HEK293 (cell line): ENCODE measurements around the gene DCP1B.

Experiments used
- CTCF ChIA-PET: fragments of 350-600 bp; formaldehyde crosslinking; extraction: SDS; loops from one replicate; lab custom pipeline; 2021; ENCODE audit warnings: antibody characterized with exemption; lab: Yijun Ruan, JAX
- POLR2A ChIA-PET: fragments of 300-600 bp; formaldehyde crosslinking; extraction: SDS; loops from one replicate; lab custom pipeline; 2020; ENCODE audit warnings: antibody characterized with exemption, inconsistent platforms; lab: Yijun Ruan, JAX
- H3K27ac ChIP-seq: fragments of 200-500 bp; sonication (Bioruptor generic); 2 replicates; pipeline ENCODE4 v1.5.1; 2014; ENCODE audit warnings: low read depth, low read length, control low read depth, inconsistent platforms; ENCODE audit errors: extremely low read depth
- H3K36me3 ChIP-seq, 2 experiments: fragments of 200-500 bp in 1 of 2; sonication (Bioruptor generic) in 1 of 2; 1 replicate in 1 of 2; 2 replicates in 1 of 2; pipeline ENCODE4 v1.5.1; 2014 to 2017; ENCODE audit warnings: inconsistent platforms in 2 of 2, low read length in 2 of 2; ENCODE audit not compliant: control insufficient read depth in 2 of 2, insufficient read depth in 1 of 2
- H3K4me1 ChIP-seq: fragments of 200-500 bp; sonication (Bioruptor generic); 2 replicates; pipeline ENCODE4 v1.5.1; 2014; ENCODE audit warnings: mild to moderate bottlenecking, low read length, inconsistent platforms; ENCODE audit not compliant: control insufficient read depth, insufficient read depth
- H3K4me3 ChIP-seq: 2 replicates; pipeline ENCODE4 v1.5.1; 2011; ENCODE audit warnings: low read depth, mild to moderate bottlenecking, control low read depth, low read length, moderate library complexity
- H3K9me3 ChIP-seq: fragments of 200-500 bp; sonication (Bioruptor generic); 2 replicates; pipeline ENCODE4 v1.5.1; 2014; ENCODE audit warnings: low read depth, low read length, inconsistent platforms; ENCODE audit not compliant: control insufficient read depth, insufficient read depth
- BCL6B ChIP-seq: fragments of 450-650 bp; formaldehyde crosslinking; IDR thresholded peaks from 2 replicates; pipeline ENCODE4 v1.5.1; 2017; ENCODE audit warnings: missing biosample characterization, missing genetic modification characterization
- HOXA7 ChIP-seq: sonication (generic); formaldehyde crosslinking; IDR thresholded peaks from 2 replicates; pipeline ENCODE4 v1.8.1; 2022; ENCODE audit warnings: missing genetic modification reagents, borderline replicate concordance
- MEIS1 ChIP-seq: sonication (generic); formaldehyde crosslinking; IDR thresholded peaks from 2 replicates; pipeline ENCODE4 v1.8.1; 2022; ENCODE audit warnings: missing genetic modification reagents, mild to moderate bottlenecking, borderline replicate concordance
- MZF1 ChIP-seq: fragments of 450-650 bp; formaldehyde crosslinking; IDR thresholded peaks from 2 replicates; pipeline ENCODE4 v1.5.1; 2017; ENCODE audit warnings: missing biosample characterization, missing genetic modification characterization, borderline replicate concordance
- PRDM4 ChIP-seq: fragments of 450-650 bp; formaldehyde crosslinking; IDR thresholded peaks from 2 replicates; pipeline ENCODE4 v1.5.1; 2017; ENCODE audit warnings: missing biosample characterization, missing genetic modification characterization
- TSHZ1 ChIP-seq: fragments of 450-650 bp; formaldehyde crosslinking; IDR thresholded peaks from 2 replicates; pipeline ENCODE4 v1.5.1; 2016; ENCODE audit warnings: missing biosample characterization, missing genetic modification characterization, borderline replicate concordance
- ZBTB1 ChIP-seq: fragments of 450-650 bp; formaldehyde crosslinking; IDR thresholded peaks from 2 replicates; pipeline ENCODE4 v1.5.1; 2016; ENCODE audit warnings: missing biosample characterization, missing genetic modification characterization
- ZBTB21 ChIP-seq: fragments of 450-650 bp; formaldehyde crosslinking; IDR thresholded peaks from 2 replicates; pipeline ENCODE4 v1.5.1; 2017; ENCODE audit warnings: missing biosample characterization, missing genetic modification characterization
- ZNF10 ChIP-seq: fragments of 450-650 bp; formaldehyde crosslinking; IDR thresholded peaks from 2 replicates; pipeline ENCODE4 v1.5.1; 2017; ENCODE audit warnings: missing biosample characterization, missing genetic modification characterization
- ZNF133 ChIP-seq: fragments of 450-650 bp; formaldehyde crosslinking; IDR thresholded peaks from 2 replicates; pipeline ENCODE4 v1.5.1; 2016; ENCODE audit warnings: missing biosample characterization, missing genetic modification characterization
- ZNF138 ChIP-seq: fragments of 450-650 bp; formaldehyde crosslinking; IDR thresholded peaks from 2 replicates; pipeline ENCODE4 v1.5.1; 2016; ENCODE audit warnings: missing biosample characterization, missing genetic modification characterization, borderline replicate concordance
- ZNF23 ChIP-seq: fragments of 450-650 bp; formaldehyde crosslinking; IDR thresholded peaks from 2 replicates; pipeline ENCODE4 v1.5.1; 2016; ENCODE audit warnings: missing biosample characterization, missing genetic modification characterization, borderline replicate concordance
- ZNF24 ChIP-seq: fragments of 450-650 bp; formaldehyde crosslinking; IDR thresholded peaks from 2 replicates; pipeline ENCODE4 v1.5.1; 2016; ENCODE audit warnings: missing biosample characterization, missing genetic modification characterization
- ZNF248 ChIP-seq: fragments of 450-650 bp; formaldehyde crosslinking; IDR thresholded peaks from 2 replicates; pipeline ENCODE4 v1.5.1; 2017; ENCODE audit warnings: missing biosample characterization, missing genetic modification characterization
- ZNF354C ChIP-seq: fragments of 450-650 bp; formaldehyde crosslinking; IDR thresholded peaks from 2 replicates; pipeline ENCODE4 v1.5.1; 2016; ENCODE audit warnings: missing biosample characterization, missing genetic modification characterization, low read depth, borderline replicate concordance
- ZNF518A ChIP-seq: fragments of 450-650 bp; formaldehyde crosslinking; conservative IDR thresholded peaks from 2 replicates; pipeline ENCODE4 v1.5.1; 2016; ENCODE audit warnings: low read depth, missing biosample characterization, missing genetic modification characterization
- ZNF544 ChIP-seq: fragments of 450-650 bp; formaldehyde crosslinking; IDR thresholded peaks from 2 replicates; pipeline ENCODE4 v1.5.0; 2017; ENCODE audit warnings: missing biosample characterization, missing genetic modification characterization
- ZNF585B ChIP-seq: fragments of 450-650 bp; formaldehyde crosslinking; IDR thresholded peaks from 2 replicates; pipeline ENCODE4 v1.5.1; 2016; ENCODE audit warnings: missing biosample characterization, missing genetic modification characterization
- ZNF639 ChIP-seq: fragments of 450-650 bp; formaldehyde crosslinking; IDR thresholded peaks from 2 replicates; pipeline ENCODE4 v1.5.1; 2016; ENCODE audit warnings: missing biosample characterization, missing genetic modification characterization
- ZNF660 ChIP-seq: fragments of 450-650 bp; IDR thresholded peaks from 2 replicates; pipeline ENCODE4 v1.5.1; 2018; ENCODE audit warnings: missing biosample characterization, mild to moderate bottlenecking, missing genetic modification characterization

Gene DCP1B

GRCh38 chr12:1977588-1977987 lies 26.7 kb downstream of the DCP1B start:
- H3K27ac ChIP-seq = no peak overlapping the region
- no peak overlapping the region for H3K4me3 ChIP-seq
- CTCF ChIA-PET = interaction anchor here (0.8 kb wide), 1 partner anchor 14 kb away, joined by 4 read pairs; no protein-coding TSS in a partner anchor
- no peaks in the 10 kb centered on the region for H3K36me3 ChIP-seq
- H3K9me3 ChIP-seq = no peaks in the 10 kb centered on the region
- H3K4me1 ChIP-seq = peaks cover 4% of the 10 kb centered on the region; the same call in 1 of the 2 replicates
- TF ChIP-seq ZNF24 (tag by site-specific recombination) = no peak
- no peak for TF ChIP-seq ZNF585B (tag by site-specific recombination)
- no peak for TF ChIP-seq ZBTB1 (tag by site-specific recombination)
- TF ChIP-seq ZNF10 (tag by site-specific recombination) = no peak
- no peak for TF ChIP-seq ZNF248 (tag by site-specific recombination)
- no peak for TF ChIP-seq ZNF544
- no peak for TF ChIP-seq TSHZ1 (tag by site-specific recombination)
- no peak for TF ChIP-seq MEIS1 (CRISPR knock-in tag)
- TF ChIP-seq ZNF639 = no peak
- TF ChIP-seq ZNF354C (tag by site-specific recombination) = no peak
- TF ChIP-seq HOXA7 = no peak
- no peak for TF ChIP-seq ZBTB21 (tag by site-specific recombination)
- no peak for TF ChIP-seq BCL6B (tag by site-specific recombination)
- no peak for TF ChIP-seq ZNF518A (tag by site-specific recombination)
- no peak for TF ChIP-seq PRDM4
- no peak for TF ChIP-seq ZNF660 (tag by site-specific recombination)
- no peak for TF ChIP-seq ZNF23 (tag by site-specific recombination)
- TF ChIP-seq ZNF138 (tag by site-specific recombination) = no peak
- TF ChIP-seq MZF1 (tag by site-specific recombination) = no peak
- no peak for TF ChIP-seq ZNF133 (tag by site-specific recombination)
- TF ChIP-seq, all 188 proteins: peak for 0
- POLR2A ChIA-PET = no interaction called here
